SK-N-SH (cell line): ENCODE data around the gene HOXA1. TPM values are rescaled to one million over a fixed set of nuclear protein-coding genes. Genes with fewer than 3 reads are reported as not detected.

ENCODE experiments used
- CTCF ChIA-PET: fragments of 300-600, 350-600 bp; formaldehyde crosslinking; extraction: SDS; loops from one replicate; lab custom pipeline; 2021; lab: Yijun Ruan, JAX
- POLR2A ChIA-PET: fragments of 350-600 bp; sonication (Branson Sonifier 250); formaldehyde crosslinking; extraction: SDS; loops from one replicate; lab custom pipeline; 2020; ENCODE audit warnings: antibody characterized with exemption, inconsistent platforms; lab: Yijun Ruan, JAX
- DNase-seq: peaks from one replicate; pipeline ENCODE4 v3.0.0; 2012
- H2AFZ ChIP-seq: fragments of 200-600 bp; sonication (generic); 2 replicates; pipeline ENCODE4 v1.8.1; 2016; ENCODE audit warnings: antibody characterized with exemption, mild to moderate bottlenecking, low read depth
- H3F3A ChIP-seq: fragments of 200-600 bp; sonication (generic); replicated peaks from 2 replicates; pipeline ENCODE3; 2016; ENCODE audit warnings: antibody characterized with exemption, mild to moderate bottlenecking; ENCODE audit not compliant: insufficient read depth
- H3K27ac ChIP-seq, 2 experiments: fragments of 200-500 bp in 1 of 2; fragments of 200-600 bp in 1 of 2; sonication (Bioruptor generic) in 1 of 2; sonication (generic), shearing (Covaris generic) in 1 of 2; 2 replicates each; pipeline versions ENCODE4 v1.5.1 to v1.6.1; 2014 to 2016; ENCODE audit warnings: low read depth in 2 of 2, inconsistent platforms in 1 of 2, low read length in 1 of 2, mild to moderate bottlenecking in 1 of 2, mixed read lengths in 1 of 2
- H3K27me3 ChIP-seq: fragments of 200-600 bp; sonication (generic), shearing (Covaris generic); 2 replicates; pipeline ENCODE4 v1.6.1; 2016; ENCODE audit warnings: mixed run types; ENCODE audit not compliant: insufficient read depth
- H3K36me3 ChIP-seq, 2 experiments: fragments of 200-500 bp in 1 of 2; fragments of 200-600 bp in 1 of 2; sonication (Bioruptor generic) in 1 of 2; sonication (generic) in 1 of 2; replicated peaks in 1 of 2; 2 replicates each; pipeline versions ENCODE3 to v1.5.1; 2014 to 2016; ENCODE audit warnings: low read length in 1 of 2, mild to moderate bottlenecking in 1 of 2; ENCODE audit not compliant: insufficient read depth in 2 of 2, control insufficient read depth in 1 of 2
- H3K4me1 ChIP-seq, 2 experiments: fragments of 200-500 bp in 1 of 2; fragments of 200-600 bp in 1 of 2; sonication (Bioruptor generic) in 1 of 2; sonication (generic), shearing (Covaris generic) in 1 of 2; 2 replicates each; pipeline versions ENCODE4 v1.5.1 to v1.6.1; 2014 to 2016; ENCODE audit warnings: low read depth in 1 of 2, low read length in 1 of 2, mixed run types in 1 of 2; ENCODE audit not compliant: insufficient read depth in 2 of 2, control insufficient read depth in 1 of 2
- H3K4me2 ChIP-seq: fragments of 200-600 bp; sonication (generic), shearing (Covaris generic); 2 replicates; pipeline ENCODE4 v1.6.1; 2017; ENCODE audit warnings: mixed run types
- H3K4me3 ChIP-seq, 2 experiments: fragments of 200-500 bp in 1 of 2; fragments of 200-600 bp in 1 of 2; sonication (Bioruptor generic) in 1 of 2; sonication (generic), shearing (Covaris generic) in 1 of 2; 2 replicates each; pipeline versions ENCODE4 v1.5.1 to v1.8.1; 2014 to 2016; ENCODE audit warnings: low read depth in 2 of 2, inconsistent platforms in 1 of 2, low read length in 1 of 2, mild to moderate bottlenecking in 1 of 2, mixed read lengths in 1 of 2, moderate library complexity in 1 of 2
- H3K79me2 ChIP-seq: fragments of 200-600 bp; sonication (generic); 2 replicates; pipeline ENCODE4 v1.8.1; 2017; ENCODE audit warnings: mild to moderate bottlenecking; ENCODE audit not compliant: insufficient read depth
- H3K9ac ChIP-seq: fragments of 200-600 bp; sonication (generic); 2 replicates; pipeline ENCODE4 v1.6.1; 2017; ENCODE audit warnings: mixed run types
- H3K9me2 ChIP-seq: fragments of 200-600 bp; sonication (generic); 2 replicates; pipeline ENCODE4 v1.6.1; 2017; ENCODE audit warnings: mixed run types
- H3K9me3 ChIP-seq: fragments of 200-600 bp; sonication (generic); 2 replicates; pipeline ENCODE4 v1.6.1; 2017; ENCODE audit warnings: mixed run types, mild to moderate bottlenecking, moderate library complexity
- H4K20me1 ChIP-seq: fragments of 200-600 bp; sonication (generic); 2 replicates; pipeline ENCODE4 v1.6.1; 2017; ENCODE audit warnings: mild to moderate bottlenecking, mixed run types; ENCODE audit not compliant: insufficient read depth
- ELF1 ChIP-seq: IDR thresholded peaks from 2 replicates; pipeline ENCODE4 v1.4.0; 2012
- EP300 ChIP-seq, 2 experiments: IDR thresholded peaks; 2 replicates each; pipeline versions ENCODE4 v1.4.0 to v1.6.1; 2012; ENCODE audit warnings: borderline replicate concordance in 1 of 2, low read depth in 1 of 2, low read length in 1 of 2
- FOSL2 ChIP-seq: IDR thresholded peaks from 2 replicates; pipeline ENCODE4 v1.4.0; 2012; ENCODE audit warnings: low read depth, mild to moderate bottlenecking, moderate library complexity, borderline replicate concordance
- FOXJ3 ChIP-seq: sonication (generic); formaldehyde crosslinking; IDR thresholded peaks from 2 replicates; pipeline ENCODE4 v1.5.1; 2020; ENCODE audit warnings: mild to moderate bottlenecking, missing genetic modification reagents
- FOXM1 ChIP-seq: IDR thresholded peaks from 2 replicates; pipeline ENCODE4 v1.4.0; 2012; ENCODE audit warnings: low read depth, mild to moderate bottlenecking
- GABPA ChIP-seq: IDR thresholded peaks from 2 replicates; pipeline ENCODE4 v1.4.0; 2012; ENCODE audit warnings: low read depth, mild to moderate bottlenecking
- GATA2 ChIP-seq: sonication (generic); formaldehyde crosslinking; IDR thresholded peaks from 2 replicates; pipeline ENCODE4 v1.5.0; 2020; ENCODE audit warnings: mild to moderate bottlenecking, missing genetic modification reagents
- IRF3 ChIP-seq: fragments of 150-350 bp; IDR thresholded peaks from 2 replicates; pipeline ENCODE4 v1.6.1; 2016; ENCODE audit warnings: mild to moderate bottlenecking, low read depth, low read length
- MAX ChIP-seq: IDR thresholded peaks from 2 replicates; pipeline ENCODE4 v1.4.0; 2012; ENCODE audit warnings: low read depth
- MEF2A ChIP-seq: IDR thresholded peaks from 2 replicates; pipeline ENCODE4 v1.4.0; 2012; ENCODE audit warnings: low read depth, borderline replicate concordance
- MXI1 ChIP-seq: IDR thresholded peaks from 2 replicates; pipeline ENCODE4 v1.6.1; 2012; ENCODE audit warnings: mild to moderate bottlenecking, low read depth, low read length, improper control_type of control experiment
- POLR2AphosphoS5 ChIP-seq: IDR thresholded peaks from 2 replicates; pipeline ENCODE4 v1.6.1; 2012; ENCODE audit warnings: low read depth, low read length
- RCOR1 ChIP-seq: fragments of 150-350 bp; IDR thresholded peaks from 2 replicates; pipeline ENCODE4 v1.6.1; 2017; ENCODE audit warnings: antibody characterized with exemption, low read length
- REST ChIP-seq: IDR thresholded peaks from 2 replicates; pipeline ENCODE4 v1.6.1; 2012; ENCODE audit warnings: mild to moderate bottlenecking, low read depth, low read length, moderate library complexity
- RXRA ChIP-seq: IDR thresholded peaks from 2 replicates; pipeline ENCODE4 v1.4.0; 2012; ENCODE audit warnings: low read depth, mild to moderate bottlenecking, borderline replicate concordance
- SIN3A ChIP-seq: IDR thresholded peaks from 2 replicates; pipeline ENCODE4 v1.6.1; 2012; ENCODE audit warnings: low read depth, mild to moderate bottlenecking, low read length, moderate library complexity, borderline replicate concordance
- TCF12 ChIP-seq: IDR thresholded peaks from 2 replicates; pipeline ENCODE4 v1.4.0; 2012
- TEAD4 ChIP-seq: IDR thresholded peaks from 2 replicates; pipeline ENCODE4 v1.4.0; 2012; ENCODE audit warnings: mild to moderate bottlenecking, borderline replicate concordance; ENCODE audit not compliant: insufficient read depth
- USF1 ChIP-seq: IDR thresholded peaks from 2 replicates; pipeline ENCODE4 v1.4.0; 2012; ENCODE audit warnings: low read depth, borderline replicate concordance
- USF2 ChIP-seq: fragments of 150-350 bp; IDR thresholded peaks from 2 replicates; pipeline ENCODE4 v1.6.1; 2017; ENCODE audit warnings: antibody characterized with exemption, low read length, low read depth, borderline replicate concordance
- WGBS: methylation state at CpG from one replicate; pipeline ENCODE4 v1.1.6; 2017; ENCODE audit warnings: low lambda C conversion rate; 5-methylcytosine and 5-hydroxymethylcytosine counted together
- polyA plus RNA-seq, 3 experiments: library from polyadenylated mRNA; depleted of rRNA; stranded (reverse); fragments of >200 nt; gene quantifications; 2 replicates each; pipeline ENCODE4 v1.2.3, GENCODE V29; 2012

Gene HOXA1
- polyA plus RNA-seq, 1 of the 3 experiments (the other 2 are of a cell fraction), result not detected

GRCh38 chr7:27062946-27063345 lies 32.9 kb downstream of the HOXA1 start:
- ChIA-PET POLR2A (no interaction called here), CTCF (no interaction called here)
- Histone ChIP-seq H3K9me3 (no peaks in the 10 kb centered on the region), H3K27ac (no peak overlapping the region), H2AFZ (no peak overlapping the region), H3K9me2 (no peaks in the 10 kb centered on the region), H3K4me3 (no peak overlapping the region), H3K9ac (no peak overlapping the region), H3K4me2 (no peak overlapping the region), H3K27me3 (peaks cover 20% of the 10 kb centered on the region; the same call in 1 of the 2 replicates), H4K20me1 (0 out of 2 replicates have a peak, but pooled peaks cover 2% of the 10 kb centered on the region), H3K4me1 (no peaks in the 10 kb centered on the region), H3F3A (no peaks in the 10 kb centered on the region), H3K79me2 (no peaks in the 10 kb centered on the region), H3K36me3 (no peaks in the 10 kb centered on the region)
- no peak for DNase-seq
- WGBS, result 22% methylated on average over 4 of the region's 4 CpGs
- TF ChIP-seq FOXJ3 (CRISPR knock-in tag) (no peak), FOSL2 (no peak), SIN3A (no peak), USF2 (no peak), FOXM1 (no peak), RCOR1 (no peak), ELF1 (no peak), MAX (no peak), IRF3 (no peak), GATA2 (no peak)

- H4K20me1 ChIP-seq, result no peaks in the 10 kb centered on the region
- 5% methylated on average over 3 of the region's 3 CpGs for WGBS
- no peaks in the 10 kb centered on the region for H3K79me2 ChIP-seq
- H3K9me3 ChIP-seq, result no peaks in the 10 kb centered on the region
- H3K4me2 ChIP-seq, result no peak overlapping the region
- POLR2A ChIA-PET, result no interaction called here
- H3K4me1 ChIP-seq, result no peaks in the 10 kb centered on the region
- H3K36me3 ChIP-seq, result no peaks in the 10 kb centered on the region
- no peaks in the 10 kb centered on the region for H3K9me2 ChIP-seq
- no peaks in the 10 kb centered on the region; the same call in 1 of the 2 replicates for H3K27me3 ChIP-seq
- no peak for DNase-seq
- TF ChIP-seq EP300 (IDR thresholded peaks at IDR 0.05; ENCODE audit: borderline replicate concordance in 1 of 2, low read depth in 1 of 2, low read length in 1 of 2) (no peak), GABPA (no peak), MXI1 (no peak), TCF12 (no peak), TEAD4 (no peak), MEF2A (no peak), REST (no peak), SIN3A (no peak), RCOR1 (no peak), USF1 (no peak), POLR2AphosphoS5 (no peak), RXRA (no peak)
- TF ChIP-seq, all 33 proteins: peak for 0
- H3K9ac ChIP-seq, result no peak overlapping the region
- CTCF ChIA-PET, result interaction anchor here (0.9 kb wide), 1 partner anchor 12 kb away, joined by 4 read pairs; no protein-coding TSS in a partner anchor
- H3K27ac ChIP-seq, result no peak overlapping the region
- no peak overlapping the region for H3K4me3 ChIP-seq
- H2AFZ ChIP-seq, result no peak overlapping the region
- H3F3A ChIP-seq, result no peaks in the 10 kb centered on the region
These were observed 42.6 kb downstream of the HOXA1 start for GRCh38 chr7:27053153-27053552.
